ENCODE results near the gene C16orf46. TPM values are rescaled to one million over a fixed set of nuclear protein-coding genes. Genes with fewer than 3 reads are reported as not detected.

The C16orf46 gene
- total and polyA plus RNA-seq, 9 of the 15 experiments (the other 6 are each of a cell fraction or from before 2014, with no cell fraction given), result 0.10 to 0.98 (median 0.41) TPM; not detected in 1

GRCh38 chr16:81095953-81096714 is 19.1 kb upstream of the C16orf46 start, which contains the start of gene GCSH (continued):
- TF ChIP-seq, protein P1, sequence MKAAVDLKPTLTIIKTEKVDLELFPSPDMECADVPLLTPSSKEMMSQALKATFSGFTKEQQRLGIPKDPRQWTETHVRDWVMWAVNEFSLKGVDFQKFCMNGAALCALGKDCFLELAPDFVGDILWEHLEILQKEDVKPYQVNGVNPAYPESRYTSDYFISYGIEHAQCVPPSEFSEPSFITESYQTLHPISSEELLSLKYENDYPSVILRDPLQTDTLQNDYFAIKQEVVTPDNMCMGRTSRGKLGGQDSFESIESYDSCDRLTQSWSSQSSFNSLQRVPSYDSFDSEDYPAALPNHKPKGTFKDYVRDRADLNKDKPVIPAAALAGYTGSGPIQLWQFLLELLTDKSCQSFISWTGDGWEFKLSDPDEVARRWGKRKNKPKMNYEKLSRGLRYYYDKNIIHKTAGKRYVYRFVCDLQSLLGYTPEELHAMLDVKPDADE (conservative IDR thresholded peaks at IDR 0.05; ENCODE audit: control insufficient read depth, low read depth, low read length), result peak; percentile 61
- TF ChIP-seq SREBF2 (CRISPR knock-in tag; IDR thresholded peaks at IDR 0.05), result no peak
- TF ChIP-seq ZC3H11A (IDR thresholded peaks at IDR 0.05; ENCODE audit: low read depth, low read length), result no peak
- no peak for TF ChIP-seq FOXA1 (IDR thresholded peaks at IDR 0.05; ENCODE audit: borderline replicate concordance)
- peak; percentile 15; the same call in 1 of the 2 replicates for TF ChIP-seq CBX1 (IDR thresholded peaks at IDR 0.05; ENCODE audit: low read depth)
- TF ChIP-seq ZNF224 (CRISPR knock-in tag; IDR thresholded peaks at IDR 0.05), result no peak
- no peak for TF ChIP-seq TCF7L2 (IDR thresholded peaks at IDR 0.05; ENCODE audit: low read depth, low read length)
- peak; percentile 79 for TF ChIP-seq CXXC5 (CRISPR knock-in tag; IDR thresholded peaks at IDR 0.05)
- TF ChIP-seq THAP7 (CRISPR knock-in tag; IDR thresholded peaks at IDR 0.05), result no peak
- TF ChIP-seq CBX5 (IDR thresholded peaks at IDR 0.05; ENCODE audit: borderline replicate concordance, low read depth), result no peak
- TF ChIP-seq SMARCA5 (IDR thresholded peaks at IDR 0.05), result no peak
- no peak for TF ChIP-seq KAT8 (IDR thresholded peaks at IDR 0.05; ENCODE audit: low read depth)
- TF ChIP-seq, protein P2, sequence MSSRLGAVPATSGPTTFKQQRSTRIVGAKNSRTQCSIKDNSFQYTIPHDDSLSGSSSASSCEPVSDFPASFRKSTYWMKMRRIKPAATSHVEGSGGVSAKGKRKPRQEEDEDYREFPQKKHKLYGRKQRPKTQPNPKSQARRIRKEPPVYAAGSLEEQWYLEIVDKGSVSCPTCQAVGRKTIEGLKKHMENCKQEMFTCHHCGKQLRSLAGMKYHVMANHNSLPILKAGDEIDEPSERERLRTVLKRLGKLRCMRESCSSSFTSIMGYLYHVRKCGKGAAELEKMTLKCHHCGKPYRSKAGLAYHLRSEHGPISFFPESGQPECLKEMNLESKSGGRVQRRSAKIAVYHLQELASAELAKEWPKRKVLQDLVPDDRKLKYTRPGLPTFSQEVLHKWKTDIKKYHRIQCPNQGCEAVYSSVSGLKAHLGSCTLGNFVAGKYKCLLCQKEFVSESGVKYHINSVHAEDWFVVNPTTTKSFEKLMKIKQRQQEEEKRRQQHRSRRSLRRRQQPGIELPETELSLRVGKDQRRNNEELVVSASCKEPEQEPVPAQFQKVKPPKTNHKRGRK (tag; IDR thresholded peaks at IDR 0.05), result no peak
- TF ChIP-seq MED1 (CRISPR knock-in tag; IDR thresholded peaks at IDR 0.05; ENCODE audit: borderline replicate concordance), result no peak
- TF ChIP-seq ZNF764 (CRISPR knock-in tag; IDR thresholded peaks at IDR 0.05; ENCODE audit: low read depth), result no peak
- no peak for TF ChIP-seq DIDO1 (tag; IDR thresholded peaks at IDR 0.05; ENCODE audit: low read depth)
- no peak for TF ChIP-seq FOXJ3 (CRISPR knock-in tag; IDR thresholded peaks at IDR 0.05)
- TF ChIP-seq, protein P3, sequence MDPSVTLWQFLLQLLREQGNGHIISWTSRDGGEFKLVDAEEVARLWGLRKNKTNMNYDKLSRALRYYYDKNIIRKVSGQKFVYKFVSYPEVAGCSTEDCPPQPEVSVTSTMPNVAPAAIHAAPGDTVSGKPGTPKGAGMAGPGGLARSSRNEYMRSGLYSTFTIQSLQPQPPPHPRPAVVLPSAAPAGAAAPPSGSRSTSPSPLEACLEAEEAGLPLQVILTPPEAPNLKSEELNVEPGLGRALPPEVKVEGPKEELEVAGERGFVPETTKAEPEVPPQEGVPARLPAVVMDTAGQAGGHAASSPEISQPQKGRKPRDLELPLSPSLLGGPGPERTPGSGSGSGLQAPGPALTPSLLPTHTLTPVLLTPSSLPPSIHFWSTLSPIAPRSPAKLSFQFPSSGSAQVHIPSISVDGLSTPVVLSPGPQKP (CRISPR knock-in tag; IDR thresholded peaks at IDR 0.05), result no peak
- TF ChIP-seq CCNT2 (IDR thresholded peaks at IDR 0.05; ENCODE audit: borderline replicate concordance, extremely low read depth, insufficient read length, low read depth, low read length), result peak; percentile 69
- TF ChIP-seq PYGO2 (tag; IDR thresholded peaks at IDR 0.05), result no peak
- no peak for TF ChIP-seq TBL1XR1 (IDR thresholded peaks at IDR 0.05; ENCODE audit: low read length in 2 of 2)
- no peak for TF ChIP-seq CC2D1A (IDR thresholded peaks at IDR 0.05)
- TF ChIP-seq TARDBP (IDR thresholded peaks at IDR 0.05), result peak; percentile 58; the same call in 1 of the 2 replicates
- TF ChIP-seq HNRNPK (IDR thresholded peaks at IDR 0.05; ENCODE audit: low read depth, low read length, poor library complexity, severe bottlenecking), result no peak
- no peak for TF ChIP-seq MCM7 (IDR thresholded peaks at IDR 0.05)
- no peak for TF ChIP-seq NCOA2 (IDR thresholded peaks at IDR 0.05; ENCODE audit: partially characterized antibody in 2 of 2)
- TF ChIP-seq ZNF140 (CRISPR knock-in tag; IDR thresholded peaks at IDR 0.05), result no peak
